Activated naive CD4-positive, alpha-beta T cell treated with anti-CD3 and anti-CD28 coated beads for 36 hours (primary cell): ENCODE data around the gene CYP4F3. TPM values are rescaled to one million over a fixed set of nuclear protein-coding genes. Genes with fewer than 3 reads are reported as not detected.
A peak's percentile ranks its signal among the peaks of the same experiment; 100 is the strongest.
"Not testable (repeated sequence)": the region's sequence is repeated elsewhere in the genome, so short reads cannot be mapped to it uniquely, and the experiment has no call there.

Source experiments
- CTCF ChIA-PET: fragments of 350-600 bp; sonication (Branson Sonifier 250); formaldehyde crosslinking; loops from one replicate; lab custom pipeline; 2021; ENCODE audit warnings: antibody characterized with exemption; lab: Charles Lee
- DNase-seq: peaks from one replicate; pipeline ENCODE4 v3.0.0-alpha.2; 2020
- H3K27ac Mint-ChIP-seq: one replicate; pipeline ENCODE4 v1.8.0; 2021; ENCODE audit warnings: mild to moderate bottlenecking, mixed read lengths
- H3K27me3 Mint-ChIP-seq: one replicate; pipeline ENCODE4 v1.8.0; 2021; ENCODE audit warnings: low read depth, mixed read lengths
- H3K36me3 Mint-ChIP-seq: one replicate; pipeline ENCODE4 v1.8.0; 2021; ENCODE audit warnings: low read depth, mixed read lengths
- H3K4me1 Mint-ChIP-seq: one replicate; pipeline ENCODE4 v1.8.0; 2021; ENCODE audit warnings: low read depth, mixed read lengths
- H3K4me3 Mint-ChIP-seq: one replicate; pipeline ENCODE4 v1.8.0; 2021; ENCODE audit warnings: mild to moderate bottlenecking, moderate library complexity, mixed read lengths
- H3K9me3 Mint-ChIP-seq: one replicate; pipeline ENCODE4 v1.8.0; 2021; ENCODE audit warnings: mixed read lengths
- intact Hi-C: fragments of 100-400 bp; cut with micrococcal nuclease; formaldehyde crosslinking; loops from one replicate; pipeline ENCODE4 v1.15.1; 2023
- total RNA-seq, 2 experiments: library from RNA; stranded (reverse); gene quantifications; one replicate each; pipeline ENCODE4 v1.2.3, GENCODE V29; 2021

Gene CYP4F3
- total RNA-seq, 2 experiments from 2014 or later = 0.62 to 0.76 TPM

GRCh38 chr19:15679089-15679488 is 38.4 kb downstream of the CYP4F3 start:
- H3K4me3 Mint-ChIP-seq = no peak overlapping the region
- no peak for DNase-seq

DNA sequence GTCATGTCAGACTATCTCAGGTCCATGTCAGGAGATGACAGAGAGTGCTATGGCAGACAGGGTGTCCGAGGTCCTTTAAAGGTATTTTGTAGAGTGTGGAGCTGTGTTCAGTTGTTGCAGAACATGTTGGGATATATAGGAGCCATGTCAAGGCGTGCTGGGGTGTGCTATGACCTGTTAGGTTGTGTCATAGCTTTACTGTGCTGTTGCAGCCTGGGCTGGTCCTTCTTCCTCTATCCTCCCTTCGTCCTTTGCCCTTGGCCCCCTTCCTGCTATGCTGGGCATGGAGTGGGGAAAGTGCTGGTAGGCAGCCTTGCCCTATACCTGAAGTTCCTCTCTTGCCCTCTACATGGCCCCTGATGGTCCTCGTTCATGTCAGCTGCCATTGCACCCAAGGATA is 39.2 kb downstream of the CYP4F3 start:
- H3K4me1 Mint-ChIP-seq, intact Hi-C loops, DNase-seq, H3K9me3 Mint-ChIP-seq, H3K36me3 Mint-ChIP-seq, CTCF ChIA-PET, H3K27ac Mint-ChIP-seq, H3K4me3 Mint-ChIP-seq: not testable (repeated sequence)
- H3K27me3 Mint-ChIP-seq = peaks cover 17% of the 10 kb centered on the region

More at GRCh38 chr19:15679089-15679488, 38.4 kb downstream of the CYP4F3 start:
- H3K27ac Mint-ChIP-seq = no peak overlapping the region
- peaks cover 13% of the 10 kb centered on the region for H3K27me3 Mint-ChIP-seq
- no peaks in the 10 kb centered on the region for H3K36me3 Mint-ChIP-seq
- CTCF ChIA-PET = interaction anchor here (0.6 kb wide), 1 partner anchor 761 kb away, joined by 3 read pairs; no protein-coding TSS in a partner anchor
- peaks cover 4% of the 10 kb centered on the region for H3K4me1 Mint-ChIP-seq
- intact Hi-C loops = no loop called here
- H3K9me3 Mint-ChIP-seq = peaks cover 6% of the 10 kb centered on the region

- Mint-ChIP-seq H3K36me3 (no peaks in the 10 kb centered on the region), H3K9me3 (peaks cover 6% of the 10 kb centered on the region), H3K4me1 (no peaks in the 10 kb centered on the region), H3K27ac (no peak overlapping the region), H3K4me3 (no peak overlapping the region), H3K27me3 (peaks cover 21% of the 10 kb centered on the region)
- CTCF ChIA-PET = no interaction called here
- intact Hi-C loops = no loop called here
- DNase-seq = no peak
Observed at GRCh38 chr19:15680478-15681322, 40.0 kb downstream of the CYP4F3 start.

DNA sequence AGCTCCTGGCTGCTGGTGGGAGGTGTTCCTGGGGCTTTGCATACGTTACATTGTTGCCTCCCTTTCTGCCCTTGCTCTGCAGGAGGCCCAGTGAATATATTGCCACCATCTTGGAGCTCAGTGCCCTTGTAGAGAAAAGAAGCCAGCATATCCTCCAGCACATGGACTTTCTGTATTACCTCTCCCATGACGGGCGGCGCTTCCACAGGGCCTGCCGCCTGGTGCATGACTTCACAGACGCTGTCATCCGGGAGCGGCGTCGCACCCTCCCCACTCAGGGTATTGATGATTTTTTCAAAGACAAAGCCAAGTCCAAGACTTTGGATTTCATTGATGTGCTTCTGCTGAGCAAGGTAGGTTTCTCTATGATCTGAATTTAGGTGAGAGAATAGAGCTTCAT is 42.7 kb downstream of the CYP4F3 start:
- no peak for DNase-seq
- intact Hi-C loops = no loop called here
- peaks cover 28% of the 10 kb centered on the region for H3K27me3 Mint-ChIP-seq
- no peak overlapping the region for H3K27ac Mint-ChIP-seq
- no peak overlapping the region for H3K4me3 Mint-ChIP-seq
- CTCF ChIA-PET = no interaction called here
- no peaks in the 10 kb centered on the region for H3K9me3 Mint-ChIP-seq
- H3K4me1 Mint-ChIP-seq = no peaks in the 10 kb centered on the region
- H3K36me3 Mint-ChIP-seq = no peaks in the 10 kb centered on the region

- DNase-seq = peak; percentile 46
- no peaks in the 10 kb centered on the region for H3K4me1 Mint-ChIP-seq
- no peak overlapping the region for H3K4me3 Mint-ChIP-seq
- H3K36me3 Mint-ChIP-seq = no peaks in the 10 kb centered on the region
- no peak overlapping the region for H3K27ac Mint-ChIP-seq
- CTCF ChIA-PET = no interaction called here
- intact Hi-C loops = no loop called here
- H3K27me3 Mint-ChIP-seq = peaks cover 28% of the 10 kb centered on the region
- H3K9me3 Mint-ChIP-seq = peaks cover 3% of the 10 kb centered on the region
Observed at GRCh38 chr19:15684828-15685227, 44.1 kb downstream of the CYP4F3 start.

GRCh38 chr19:15696654-15697194 is 56.0 kb downstream of the CYP4F3 start:
- Mint-ChIP-seq H3K9me3 (peaks cover 2% of the 10 kb centered on the region), H3K4me1 (no peaks in the 10 kb centered on the region), H3K27ac (no peak overlapping the region), H3K4me3 (no peak overlapping the region), H3K36me3 (no peaks in the 10 kb centered on the region), H3K27me3 (peaks cover 23% of the 10 kb centered on the region)
- CTCF ChIA-PET = no interaction called here
- intact Hi-C loops = no loop called here
- DNase-seq = no peak

GRCh38 chr19:15701757-15702533 is 61.2 kb downstream of the CYP4F3 start:
- H3K9me3 Mint-ChIP-seq = no peaks in the 10 kb centered on the region
- H3K27ac Mint-ChIP-seq = no peak overlapping the region
- no peak overlapping the region for H3K4me3 Mint-ChIP-seq
- CTCF ChIA-PET = interaction anchor here (0.7 kb wide), 1 partner anchor 97 kb away, joined by 4 read pairs; no protein-coding TSS in a partner anchor
- intact Hi-C loops = no loop called here
- no peaks in the 10 kb centered on the region for H3K4me1 Mint-ChIP-seq
- no peaks in the 10 kb centered on the region for H3K36me3 Mint-ChIP-seq
- DNase-seq = no peak
- peaks cover 31% of the 10 kb centered on the region for H3K27me3 Mint-ChIP-seq

DNA sequence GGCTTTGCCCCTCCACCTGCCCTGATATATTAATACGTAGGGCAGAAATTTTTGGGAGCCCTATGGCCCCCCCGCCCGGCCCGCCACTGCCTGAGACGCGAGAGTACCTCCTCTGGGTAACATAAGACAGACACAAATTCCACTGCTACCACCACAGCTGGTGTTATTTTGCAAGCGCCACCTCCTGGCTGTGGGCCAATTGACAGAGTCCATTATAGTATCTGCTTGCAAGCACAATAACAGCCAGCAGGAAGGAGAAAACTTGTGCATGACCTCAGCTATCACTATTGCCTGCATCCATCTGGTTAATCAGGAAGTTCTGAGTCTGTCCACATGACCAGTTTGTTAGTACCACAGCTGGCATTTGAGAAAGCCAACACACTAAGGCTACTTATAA is 61.8 kb downstream of the CYP4F3 start:
- H3K27ac Mint-ChIP-seq = no peak overlapping the region
- intact Hi-C loops = no loop called here
- H3K27me3 Mint-ChIP-seq = peaks cover 29% of the 10 kb centered on the region
- no peaks in the 10 kb centered on the region for H3K4me1 Mint-ChIP-seq
- no peaks in the 10 kb centered on the region for H3K36me3 Mint-ChIP-seq
- DNase-seq = peak; percentile 38
- no peak overlapping the region for H3K4me3 Mint-ChIP-seq
- no peaks in the 10 kb centered on the region for H3K9me3 Mint-ChIP-seq
- CTCF ChIA-PET = no interaction called here

Other genes starting within 250 kb of the CYP4F3 start
- 100 to 1,000 TPM; 127 to 140 TPM for gene AKAP8L, start 221.9 kb upstream of the CYP4F3 start, total RNA-seq
- 10 to 100 TPM; 16.5 to 16.7 TPM for gene WIZ, start 190.9 kb upstream of the CYP4F3 start, total RNA-seq
- 10 to 100 TPM; 63.2 to 66.2 TPM for gene RASAL3, start 176.4 kb upstream of the CYP4F3 start, total RNA-seq
- under 1 TPM; 0.07 TPM for gene PGLYRP2, start 161.4 kb upstream of the CYP4F3 start, total RNA-seq
- gene CYP4F22, start 132.4 kb upstream of the CYP4F3 start, total RNA-seq = under 1 TPM; 0.17 to 0.29 TPM
- not detected for gene CYP4F8, start 25.7 kb upstream of the CYP4F3 start, total RNA-seq
- not detected for gene CYP4F12, start 32.2 kb downstream of the CYP4F3 start, total RNA-seq
- gene OR10H2, start 87.1 kb downstream of the CYP4F3 start, total RNA-seq = not detected
- not detected for gene OR10H3, start 97.1 kb downstream of the CYP4F3 start, total RNA-seq
- not detected for gene OR10H5, start 146.8 kb downstream of the CYP4F3 start, total RNA-seq
- gene OR10H1, start 174.8 kb downstream of the CYP4F3 start, total RNA-seq = not detected